ENCODE data around the gene SLC18A3.

DNA sequence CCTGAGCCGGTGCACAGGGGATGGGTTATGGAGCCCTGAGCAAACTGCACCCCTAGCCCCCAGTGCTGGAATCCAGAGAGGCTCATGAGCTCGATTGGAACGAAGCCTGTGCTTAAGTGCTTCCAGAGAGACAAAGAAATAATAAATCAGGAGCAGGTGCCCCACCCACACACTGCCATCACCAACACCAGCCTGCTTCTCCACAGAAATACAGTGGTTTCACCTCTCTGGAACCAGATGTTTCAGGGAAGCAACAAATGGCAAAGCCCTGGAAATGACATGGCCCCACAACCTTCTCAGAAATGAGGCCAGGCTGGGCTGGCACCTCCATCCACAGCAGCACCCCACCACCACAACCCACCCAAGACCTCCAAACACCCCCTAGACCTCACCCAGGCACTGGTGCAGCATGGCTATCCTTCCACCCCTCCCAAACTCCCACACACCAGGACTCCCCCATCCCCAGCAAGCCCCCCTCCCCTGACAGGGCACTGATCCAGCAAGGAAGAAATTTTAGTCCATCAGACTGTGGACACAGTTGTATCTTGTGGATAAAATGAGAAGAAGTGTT is 4.1 kb upstream of the SLC18A3 start:
- TF ChIP-seq, protein P1, sequence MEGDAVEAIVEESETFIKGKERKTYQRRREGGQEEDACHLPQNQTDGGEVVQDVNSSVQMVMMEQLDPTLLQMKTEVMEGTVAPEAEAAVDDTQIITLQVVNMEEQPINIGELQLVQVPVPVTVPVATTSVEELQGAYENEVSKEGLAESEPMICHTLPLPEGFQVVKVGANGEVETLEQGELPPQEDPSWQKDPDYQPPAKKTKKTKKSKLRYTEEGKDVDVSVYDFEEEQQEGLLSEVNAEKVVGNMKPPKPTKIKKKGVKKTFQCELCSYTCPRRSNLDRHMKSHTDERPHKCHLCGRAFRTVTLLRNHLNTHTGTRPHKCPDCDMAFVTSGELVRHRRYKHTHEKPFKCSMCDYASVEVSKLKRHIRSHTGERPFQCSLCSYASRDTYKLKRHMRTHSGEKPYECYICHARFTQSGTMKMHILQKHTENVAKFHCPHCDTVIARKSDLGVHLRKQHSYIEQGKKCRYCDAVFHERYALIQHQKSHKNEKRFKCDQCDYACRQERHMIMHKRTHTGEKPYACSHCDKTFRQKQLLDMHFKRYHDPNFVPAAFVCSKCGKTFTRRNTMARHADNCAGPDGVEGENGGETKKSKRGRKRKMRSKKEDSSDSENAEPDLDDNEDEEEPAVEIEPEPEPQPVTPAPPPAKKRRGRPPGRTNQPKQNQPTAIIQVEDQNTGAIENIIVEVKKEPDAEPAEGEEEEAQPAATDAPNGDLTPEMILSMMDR (IDR thresholded peaks at IDR 0.05; ENCODE audit: poor library complexity), result no peak
- TF ChIP-seq EZH2phosphoT487 (IDR thresholded peaks at IDR 0.05; ENCODE audit: low read depth, severe bottlenecking, unreplicated experiment) (no peak), EZH2 (IDR thresholded peaks at IDR 0.05; ENCODE audit: borderline replicate concordance) (no peak)
